ENCODE results near the gene C4BPA. TPM values are rescaled to one million over a fixed set of nuclear protein-coding genes. Genes with fewer than 3 reads are reported as not detected.

C4BPA gene
- total RNA-seq, 4 donors from 2014 or later, result 0.67 TPM; not detected in 3

DNA sequence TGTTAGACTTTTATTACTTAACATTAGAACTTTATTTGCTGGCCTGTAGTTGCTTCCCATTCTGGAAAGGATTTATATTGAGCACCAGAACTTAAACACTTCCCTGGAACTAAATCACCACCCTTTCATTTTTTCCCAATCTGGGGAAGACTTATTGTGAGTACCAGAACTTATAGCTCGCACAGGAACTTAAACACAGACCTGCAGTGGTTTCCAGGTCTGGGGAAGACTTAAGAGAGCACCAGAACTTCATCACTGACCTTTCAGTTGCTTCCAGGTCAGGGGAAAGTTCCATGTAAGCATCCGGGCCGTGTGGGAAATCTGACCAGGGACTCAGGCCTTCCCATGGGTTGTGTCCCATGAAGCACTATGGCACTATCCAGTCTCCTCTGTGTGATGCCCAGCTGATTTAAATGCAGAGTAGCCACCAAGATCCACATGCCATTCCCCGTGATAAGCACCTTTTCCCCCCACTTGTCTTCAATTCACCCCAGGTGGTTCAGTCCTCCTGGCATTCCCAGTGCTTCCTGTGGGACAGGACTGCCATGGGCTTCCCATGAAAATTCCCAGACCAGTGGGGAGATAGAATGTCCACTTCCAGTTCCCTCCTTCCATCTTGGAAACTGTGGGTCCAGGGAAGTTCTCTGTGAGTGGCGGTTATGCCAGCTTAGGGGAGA, 48.9 kb downstream of the C4BPA start:
- Histone ChIP-seq H3K4me1 (no peaks in the 10 kb centered on the region), H3K27ac (no peak overlapping the region), H3K36me3 (no peaks in the 10 kb centered on the region), H3K4me3 (no peak overlapping the region), H3K9me3 (peaks cover 0 to 15% (median 4%) of the 10 kb centered on the region in 3 donors), H3K27me3 (no peaks in the 10 kb centered on the region)
- TF ChIP-seq, protein P1, sequence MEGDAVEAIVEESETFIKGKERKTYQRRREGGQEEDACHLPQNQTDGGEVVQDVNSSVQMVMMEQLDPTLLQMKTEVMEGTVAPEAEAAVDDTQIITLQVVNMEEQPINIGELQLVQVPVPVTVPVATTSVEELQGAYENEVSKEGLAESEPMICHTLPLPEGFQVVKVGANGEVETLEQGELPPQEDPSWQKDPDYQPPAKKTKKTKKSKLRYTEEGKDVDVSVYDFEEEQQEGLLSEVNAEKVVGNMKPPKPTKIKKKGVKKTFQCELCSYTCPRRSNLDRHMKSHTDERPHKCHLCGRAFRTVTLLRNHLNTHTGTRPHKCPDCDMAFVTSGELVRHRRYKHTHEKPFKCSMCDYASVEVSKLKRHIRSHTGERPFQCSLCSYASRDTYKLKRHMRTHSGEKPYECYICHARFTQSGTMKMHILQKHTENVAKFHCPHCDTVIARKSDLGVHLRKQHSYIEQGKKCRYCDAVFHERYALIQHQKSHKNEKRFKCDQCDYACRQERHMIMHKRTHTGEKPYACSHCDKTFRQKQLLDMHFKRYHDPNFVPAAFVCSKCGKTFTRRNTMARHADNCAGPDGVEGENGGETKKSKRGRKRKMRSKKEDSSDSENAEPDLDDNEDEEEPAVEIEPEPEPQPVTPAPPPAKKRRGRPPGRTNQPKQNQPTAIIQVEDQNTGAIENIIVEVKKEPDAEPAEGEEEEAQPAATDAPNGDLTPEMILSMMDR (IDR thresholded peaks at IDR 0.05), result no peak
- 71 to 77% methylated on average over 2 to 5 of the region's 5 CpGs for WGBS, 2 donors
- intact Hi-C loops (cut with DNase I), result no loop called here
- DNase-seq, result no peak

DNA sequence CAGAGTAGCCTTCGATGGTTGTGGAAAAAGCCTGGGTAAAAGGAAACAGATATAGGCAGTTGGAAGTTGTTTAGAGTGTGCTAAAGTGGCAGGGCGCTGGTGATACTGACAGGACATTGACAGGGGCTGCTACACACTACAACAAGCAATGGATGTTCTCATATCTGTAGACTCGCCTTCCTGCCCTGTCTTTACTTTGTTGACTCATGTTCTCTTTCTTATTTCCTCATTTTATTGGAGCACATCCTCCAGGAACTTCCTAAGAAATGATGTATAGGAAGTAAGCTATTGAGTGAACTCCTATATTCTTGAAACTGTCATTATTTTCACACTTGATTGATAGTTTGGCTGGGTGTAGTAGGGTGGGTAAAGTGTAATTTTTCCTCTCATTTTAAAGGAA, 51.0 kb downstream of the C4BPA start:
- H3K4me3 ChIP-seq, result no peak overlapping the region
- intact Hi-C loops (cut with DNase I), result no loop called here

DNA sequence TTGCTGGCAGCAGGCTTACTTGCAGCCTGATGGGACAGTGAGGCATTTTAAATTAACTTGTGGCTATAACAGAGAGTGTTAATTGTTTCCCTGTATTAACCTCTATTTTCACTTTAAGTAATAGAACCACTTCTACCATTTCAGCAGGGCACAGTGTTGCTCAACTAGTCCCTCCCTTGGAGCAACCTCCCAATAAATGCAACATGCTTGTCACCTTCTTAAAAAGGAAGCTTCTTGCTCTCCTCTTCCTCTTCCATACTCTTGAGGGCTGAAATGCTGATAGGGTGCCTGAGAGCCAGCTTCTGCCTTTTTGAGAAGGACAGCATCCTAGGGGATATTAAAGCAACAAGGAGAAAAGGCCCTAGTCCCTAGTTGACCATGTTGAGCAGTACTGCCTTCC, 52.1 kb downstream of the C4BPA start:
- Histone ChIP-seq H3K4me3 (no peak overlapping the region), H3K27me3 (no peaks in the 10 kb centered on the region), H3K27ac (no peak overlapping the region), H3K4me1 (no peaks in the 10 kb centered on the region), H3K36me3 (no peaks in the 10 kb centered on the region), H3K9me3 (peaks cover 0 to 16% (median 4%) of the 10 kb centered on the region in 3 donors)
- no peak for DNase-seq
- intact Hi-C loops (cut with DNase I), result no loop called here
- TF ChIP-seq POLR2A (IDR thresholded peaks at IDR 0.05), result no peak
- TF ChIP-seq, protein P1 (IDR thresholded peaks at IDR 0.05), result no peak

More for the DNA sequence above, 51.0 kb downstream of the C4BPA start:
- TF ChIP-seq, protein P1 (IDR thresholded peaks at IDR 0.05), result no peak
- TF ChIP-seq POLR2A (IDR thresholded peaks at IDR 0.05), result no peak
- Histone ChIP-seq H3K36me3 (no peaks in the 10 kb centered on the region), H3K4me1 (no peaks in the 10 kb centered on the region), H3K27ac (no peak overlapping the region), H3K27me3 (no peaks in the 10 kb centered on the region), H3K9me3 (peaks cover 0 to 16% (median 4%) of the 10 kb centered on the region in 3 donors)
- whole genome bisulfite sequencing, 2 donors, result 52 to 56% methylated on average over 3 of the region's 3 CpGs
- DNase-seq, result no peak

DNA sequence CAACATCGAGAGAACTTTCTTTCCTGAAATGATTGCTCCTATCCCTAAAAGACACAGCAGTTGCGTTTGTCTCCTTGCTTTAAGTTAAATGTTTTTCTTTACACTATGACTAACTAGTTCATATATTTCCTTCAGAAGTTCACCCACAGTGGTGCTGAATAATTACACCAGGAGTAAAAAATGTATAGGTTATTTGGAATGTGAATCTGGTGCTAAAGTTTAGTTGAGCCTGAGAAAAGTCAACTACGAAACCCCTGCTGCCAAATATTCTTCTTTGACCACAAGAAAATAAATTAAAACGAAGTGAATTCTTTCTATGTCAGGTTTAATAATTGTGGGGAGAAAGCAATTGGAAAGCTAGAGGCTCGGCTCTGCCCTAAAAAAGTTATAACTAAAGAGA, 52.8 kb downstream of the C4BPA start:
- WGBS, 2 donors, result 73 to 75% methylated on average over 5 of the region's 5 CpGs

DNA sequence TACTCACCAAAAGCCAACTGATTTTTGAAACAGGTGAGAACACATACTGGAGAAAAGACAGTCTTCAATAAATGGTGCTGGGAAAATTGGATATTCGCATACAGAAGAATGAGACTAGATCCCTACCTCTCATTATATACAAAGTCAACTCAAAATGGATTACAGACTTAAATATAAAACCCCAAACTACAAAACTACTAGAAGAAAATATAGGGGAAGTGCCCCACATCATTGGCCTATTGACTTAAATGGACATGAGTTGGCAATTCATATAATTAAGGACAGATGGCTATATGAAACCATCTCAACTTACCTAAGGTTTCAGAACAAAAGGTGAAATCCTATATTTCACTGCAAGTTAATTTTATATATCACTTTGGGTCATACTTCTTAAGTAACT, 60.1 kb downstream of the C4BPA start:
- Histone ChIP-seq H3K9me3 (no peaks in the 10 kb centered on the region), H3K36me3 (no peaks in the 10 kb centered on the region), H3K4me1 (no peaks in the 10 kb centered on the region), H3K4me3 (no peak overlapping the region), H3K27me3 (no peaks in the 10 kb centered on the region), H3K27ac (no peak overlapping the region)
- no peak for DNase-seq
- TF ChIP-seq, protein P1 (IDR thresholded peaks at IDR 0.05), result no peak
- TF ChIP-seq POLR2A (IDR thresholded peaks at IDR 0.05), result no peak
- intact Hi-C loops (cut with DNase I), result no loop called here
- WGBS, 2 donors, result 89 to 96% methylated on average over 1 of the region's 1 CpG

More for the DNA sequence above, 52.8 kb downstream of the C4BPA start:
- H3K36me3 ChIP-seq, result no peaks in the 10 kb centered on the region
- H3K27me3 ChIP-seq, result no peaks in the 10 kb centered on the region
- DNase-seq, result no peak
- no peak overlapping the region for H3K27ac ChIP-seq
- no peaks in the 10 kb centered on the region for H3K4me1 ChIP-seq
- intact Hi-C loops (cut with DNase I), result no loop called here
- peaks cover 0 to 10% (median 1%) of the 10 kb centered on the region in 3 donors for H3K9me3 ChIP-seq
- no peak overlapping the region for H3K4me3 ChIP-seq
- TF ChIP-seq, protein P1 (IDR thresholded peaks at IDR 0.05), result no peak
- TF ChIP-seq POLR2A (IDR thresholded peaks at IDR 0.05), result no peak

Data from esophagus squamous epithelium (tissue), 5 donors.